ENCODE measurements around the gene UBXN11. TPM values are rescaled to one million over a fixed set of nuclear protein-coding genes. Genes with fewer than 3 reads are reported as not detected.
"Not testable (repeated sequence)": the region's sequence is repeated elsewhere in the genome, so short reads cannot be mapped to it uniquely, and the experiment has no call there.

Gene UBXN11
- polyA plus RNA-seq, 1 of the 3 experiments (the other 2 are of a cell fraction), result 30.6 TPM

DNA sequence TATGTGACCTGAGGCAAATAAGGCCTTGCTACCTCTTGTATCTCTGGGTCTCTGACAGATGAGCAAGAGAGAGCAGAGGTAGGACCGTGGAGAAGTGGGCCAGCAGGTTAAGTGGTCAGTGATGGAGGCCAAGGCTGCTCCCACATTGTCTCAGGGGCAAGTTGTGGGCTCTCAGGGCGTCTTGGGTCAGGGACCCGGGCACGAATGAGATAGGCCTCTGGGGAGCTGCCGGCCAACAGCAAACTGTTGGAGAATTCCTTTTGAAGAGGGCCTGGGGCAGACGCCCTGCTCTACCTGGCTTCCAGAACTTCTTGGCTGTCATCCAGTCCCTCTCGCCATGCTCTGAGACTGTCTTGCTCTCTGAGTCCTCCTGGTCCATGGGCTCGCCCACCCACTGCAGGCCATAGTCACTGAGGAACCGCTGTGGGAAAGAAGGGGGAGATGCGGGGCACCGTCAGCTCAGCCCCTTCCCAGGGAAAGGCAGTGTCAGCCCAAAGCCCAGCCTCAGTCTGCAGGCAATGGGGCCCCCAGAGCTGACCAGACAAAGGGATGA lies 12.4 kb downstream of the UBXN11 start:
- Histone ChIP-seq H3K9me3 (no peaks in the 10 kb centered on the region), H3K4me2 (no peak overlapping the region), H3K9ac (no peak overlapping the region), H3K9me2 (no peaks in the 10 kb centered on the region), H4K20me1 (ENCODE audit: insufficient read depth) (no peaks in the 10 kb centered on the region), H3F3A (replicated peaks; ENCODE audit: insufficient read depth) (no peaks in the 10 kb centered on the region), H3K79me2 (ENCODE audit: insufficient read depth) (no peaks in the 10 kb centered on the region), H3K4me1 (ENCODE audit: control insufficient read depth in 1 of 2, insufficient read depth in 2 of 2, low read depth in 1 of 2, low read length in 1 of 2) (peaks cover 0 to 23% of the 10 kb centered on the region in 2 experiments; a peak in 1 of 4 replicates), H3K27me3 (ENCODE audit: insufficient read depth) (no peaks in the 10 kb centered on the region), H2AFZ (ENCODE audit: low read depth) (no peak overlapping the region), H3K4me3 (ENCODE audit: low read depth in 2 of 2, low read length in 1 of 2) (no peak overlapping the region), H3K27ac (ENCODE audit: low read depth in 2 of 2, low read length in 1 of 2) (no peak overlapping the region), H3K36me3 (replicated peaks in 1 of 2; ENCODE audit: control insufficient read depth in 1 of 2, insufficient read depth in 2 of 2, low read length in 1 of 2) (no peaks in the 10 kb centered on the region)
- TF ChIP-seq NFIC (IDR thresholded peaks at IDR 0.05; ENCODE audit: borderline replicate concordance), result no peak
- no peak for TF ChIP-seq TEAD4 (IDR thresholded peaks at IDR 0.05; ENCODE audit: borderline replicate concordance, insufficient read depth)
- POLR2A ChIA-PET, result no interaction called here
- 75% methylated on average over 4 of the region's 11 CpGs for WGBS (ENCODE audit: low lambda C conversion rate)
- no peak for DNase-seq
- CTCF ChIA-PET, result interaction anchor here (1.6 to 2.7 kb wide), 2 partner anchors 8 to 10 kb away, joined by 8 to 10 read pairs; no protein-coding TSS in a partner anchor

- H2AFZ ChIP-seq (ENCODE audit: low read depth); H3K4me2 ChIP-seq; POLR2A ChIA-PET; H3K27ac ChIP-seq (ENCODE audit: low read depth in 2 of 2, low read length in 1 of 2); H3K9ac ChIP-seq; H3K9me3 ChIP-seq; H3K27me3 ChIP-seq (ENCODE audit: insufficient read depth); H4K20me1 ChIP-seq (ENCODE audit: insufficient read depth); H3K9me2 ChIP-seq; H3K4me3 ChIP-seq (ENCODE audit: low read depth in 2 of 2, low read length in 1 of 2); H3F3A ChIP-seq (replicated peaks; ENCODE audit: insufficient read depth); H3K36me3 ChIP-seq (replicated peaks in 1 of 2; ENCODE audit: control insufficient read depth in 1 of 2, insufficient read depth in 2 of 2, low read length in 1 of 2); H3K79me2 ChIP-seq (ENCODE audit: insufficient read depth); DNase-seq: not testable (repeated sequence)
- CTCF ChIA-PET, result interaction anchor here (1.2 to 10.7 kb wide), 4 partner anchors 8 to 27 kb away, joined by 4 to 213 read pairs (median 8); partner anchors contain the start of genes CD52 and SH3BGRL3
- WGBS (ENCODE audit: low lambda C conversion rate), result 95% methylated on average over 5 of the region's 5 CpGs
- H3K4me1 ChIP-seq (ENCODE audit: control insufficient read depth in 1 of 2, insufficient read depth in 2 of 2, low read depth in 1 of 2, low read length in 1 of 2), result peaks cover 0 to 30% of the 10 kb centered on the region in 2 experiments; a peak in 1 of 4 replicates
Observed at GRCh38 chr1:26292735-26293134, 13.7 kb downstream of the UBXN11 start.

GRCh38 chr1:26291939-26292338 lies 14.5 kb downstream of the UBXN11 start:
- Histone ChIP-seq H3K9me3 (no peaks in the 10 kb centered on the region), H3K27me3 (ENCODE audit: insufficient read depth) (no peaks in the 10 kb centered on the region), H3K4me3 (ENCODE audit: low read depth in 2 of 2, low read length in 1 of 2) (no peak overlapping the region), H4K20me1 (ENCODE audit: insufficient read depth) (no peaks in the 10 kb centered on the region), H3K4me2 (no peak overlapping the region), H3K9ac (no peak overlapping the region), H3F3A (replicated peaks; ENCODE audit: insufficient read depth) (no peaks in the 10 kb centered on the region), H3K4me1 (ENCODE audit: control insufficient read depth in 1 of 2, insufficient read depth in 2 of 2, low read depth in 1 of 2, low read length in 1 of 2) (peaks cover 0 to 30% of the 10 kb centered on the region in 2 experiments; a peak in 1 of 4 replicates), H3K27ac (ENCODE audit: low read depth in 2 of 2, low read length in 1 of 2) (no peak overlapping the region), H3K9me2 (no peaks in the 10 kb centered on the region), H3K36me3 (replicated peaks in 1 of 2; ENCODE audit: control insufficient read depth in 1 of 2, insufficient read depth in 2 of 2, low read length in 1 of 2) (no peaks in the 10 kb centered on the region), H2AFZ (ENCODE audit: low read depth) (no peak overlapping the region), H3K79me2 (ENCODE audit: insufficient read depth) (no peaks in the 10 kb centered on the region)
- WGBS (ENCODE audit: low lambda C conversion rate), result 96% methylated on average over 4 of the region's 4 CpGs
- CTCF ChIA-PET, result interaction anchor here (1.2 to 10.7 kb wide), 4 partner anchors 13 to 72 kb away, joined by 4 to 213 read pairs (median 8); partner anchors contain the start of genes CD52 and SH3BGRL3
- DNase-seq, result no peak
- POLR2A ChIA-PET, result no interaction called here
- TF ChIP-seq RFX5 (IDR thresholded peaks at IDR 0.05; ENCODE audit: low read length), result no peak
- no peak for TF ChIP-seq YY1 (IDR thresholded peaks at IDR 0.05; ENCODE audit: low read depth)
- TF ChIP-seq TCF12 (IDR thresholded peaks at IDR 0.05), result no peak
- no peak for TF ChIP-seq NFIC (IDR thresholded peaks at IDR 0.05; ENCODE audit: borderline replicate concordance)
- TF ChIP-seq, protein P1, sequence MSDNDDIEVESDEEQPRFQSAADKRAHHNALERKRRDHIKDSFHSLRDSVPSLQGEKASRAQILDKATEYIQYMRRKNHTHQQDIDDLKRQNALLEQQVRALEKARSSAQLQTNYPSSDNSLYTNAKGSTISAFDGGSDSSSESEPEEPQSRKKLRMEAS (IDR thresholded peaks at IDR 0.05; ENCODE audit: low read depth), result no peak
- no peak for TF ChIP-seq RXRA (IDR thresholded peaks at IDR 0.05; ENCODE audit: borderline replicate concordance, low read depth)
- no peak for TF ChIP-seq MXI1 (IDR thresholded peaks at IDR 0.05; ENCODE audit: low read depth, low read length)
- no peak for TF ChIP-seq USF2 (IDR thresholded peaks at IDR 0.05; ENCODE audit: borderline replicate concordance, low read depth, low read length)
- TF ChIP-seq REST (IDR thresholded peaks at IDR 0.05; ENCODE audit: low read depth, low read length), result no peak
- TF ChIP-seq SMC3 (IDR thresholded peaks at IDR 0.05; ENCODE audit: low read depth, low read length), result no peak
- no peak for TF ChIP-seq NRF1 (IDR thresholded peaks at IDR 0.05; ENCODE audit: low read depth, low read length)
- no peak for TF ChIP-seq FOSL2 (IDR thresholded peaks at IDR 0.05; ENCODE audit: borderline replicate concordance, low read depth)
- TF ChIP-seq MEF2A (IDR thresholded peaks at IDR 0.05; ENCODE audit: borderline replicate concordance, low read depth), result no peak
- TF ChIP-seq POLR2AphosphoS5 (IDR thresholded peaks at IDR 0.05; ENCODE audit: low read depth, low read length), result no peak
- TF ChIP-seq RCOR1 (IDR thresholded peaks at IDR 0.05; ENCODE audit: low read length), result no peak
